IMR-90 (cell line): ENCODE measurements around the gene GALNT14. TPM values are rescaled to one million over a fixed set of nuclear protein-coding genes. Genes with fewer than 3 reads are reported as not detected.

Experiments used
- ATAC-seq: fragments of 200-7000 bp; cut with Tn5 transposase; 2 replicates; pipeline ENCODE4 v1.9.1; 2020; ENCODE audit warnings: low read depth, mild to moderate bottlenecking, moderate library complexity
- BruUV-seq: library from RNA; stranded (reverse); fragments of 400-500 nt; replicated peaks from 2 replicates; lab custom pipeline; 2021; lab: Mats Ljungman, UMichigan
- CTCF ChIA-PET: fragments of 300-600 bp; formaldehyde crosslinking; extraction: SDS; loops from one replicate; lab custom pipeline; 2021; ENCODE audit warnings: antibody characterized with exemption; lab: Yijun Ruan, JAX
- POLR2A ChIA-PET: fragments of 300-600 bp; sonication (Branson Sonifier 250); formaldehyde crosslinking; loops from one replicate; lab custom pipeline; 2022; ENCODE audit warnings: antibody characterized with exemption; ENCODE audit not compliant: unreplicated experiment; lab: Charles Lee
- DNase-seq: peaks from one replicate; pipeline ENCODE4 v3.0.0; 2013
- H2AFZ ChIP-seq: replicated peaks from 2 replicates; pipeline ENCODE3; 2013; ENCODE audit warnings: low read length, mild to moderate bottlenecking; ENCODE audit not compliant: poor library complexity
- H2AK5ac ChIP-seq: 2 replicates; pipeline ENCODE4 v1.6.1; 2013; ENCODE audit warnings: low read depth, low read length, inconsistent platforms
- H2AK9ac ChIP-seq: replicated peaks from 2 replicates; pipeline ENCODE3; 2013; ENCODE audit warnings: mild to moderate bottlenecking, low read depth, low read length, moderate library complexity; ENCODE audit not compliant: poor library complexity
- H2BK120ac ChIP-seq: 2 replicates; pipeline ENCODE4 v1.6.1; 2013; ENCODE audit warnings: low read depth, low read length, inconsistent platforms
- H2BK15ac ChIP-seq: 3 replicates; pipeline ENCODE4 v1.6.1; 2013; ENCODE audit warnings: low read depth, low read length, inconsistent platforms
- H2BK20ac ChIP-seq: 2 replicates; pipeline ENCODE4 v1.6.1; 2013; ENCODE audit warnings: low read depth, mild to moderate bottlenecking, inconsistent platforms, low read length, moderate library complexity
- H2BK5ac ChIP-seq: 2 replicates; pipeline ENCODE4 v1.6.1; 2013; ENCODE audit warnings: mild to moderate bottlenecking, low read depth, low read length, inconsistent platforms; ENCODE audit not compliant: poor library complexity, severe bottlenecking
- H3K14ac ChIP-seq: replicated peaks from 2 replicates; pipeline ENCODE4 v1.6.1; 2013; ENCODE audit warnings: low read depth, low read length, inconsistent platforms
- H3K18ac ChIP-seq: 2 replicates; pipeline ENCODE4 v1.6.1; 2013; ENCODE audit warnings: low read depth, low read length, control low read depth
- H3K23ac ChIP-seq: 2 replicates; pipeline ENCODE4 v1.6.1; 2013; ENCODE audit warnings: low read depth, low read length, inconsistent platforms
- H3K27ac ChIP-seq: 2 replicates; pipeline ENCODE4 v1.5.1; 2013; ENCODE audit warnings: mild to moderate bottlenecking, control low read depth, low read length; ENCODE audit not compliant: insufficient read depth
- H3K27me3 ChIP-seq: 2 replicates; pipeline ENCODE4 v1.6.1; 2013; ENCODE audit warnings: low read length; ENCODE audit not compliant: control insufficient read depth, insufficient read depth
- H3K36me3 ChIP-seq: 2 replicates; pipeline ENCODE4 v1.6.1; 2013; ENCODE audit warnings: low read length, mixed read lengths; ENCODE audit not compliant: control insufficient read depth, insufficient read depth
- H3K4ac ChIP-seq: 2 replicates; pipeline ENCODE4 v1.6.1; 2013; ENCODE audit warnings: low read depth, low read length, inconsistent platforms
- H3K4me1 ChIP-seq: 2 replicates; pipeline ENCODE4 v1.6.1; 2013; ENCODE audit warnings: low read length, mixed read lengths; ENCODE audit not compliant: control insufficient read depth, insufficient read depth
- H3K4me2 ChIP-seq: 2 replicates; pipeline ENCODE4 v1.6.1; 2013; ENCODE audit warnings: low read depth, mild to moderate bottlenecking, control low read depth, low read length, moderate library complexity
- H3K4me3 ChIP-seq: 2 replicates; pipeline ENCODE4 v1.5.1; 2013; ENCODE audit warnings: low read depth, mild to moderate bottlenecking, control low read depth, low read length, moderate library complexity; ENCODE audit not compliant: insufficient read depth
- H3K56ac ChIP-seq: 2 replicates; pipeline ENCODE4 v1.6.1; 2013; ENCODE audit warnings: low read length, inconsistent platforms; ENCODE audit not compliant: insufficient read depth; ENCODE audit errors: extremely low read depth
- H3K79me1 ChIP-seq, 2 experiments: 2 replicates each; pipeline ENCODE4 v1.6.1; 2013; ENCODE audit warnings: low read length in 2 of 2, inconsistent platforms in 1 of 2, low read depth in 1 of 2
- H3K9ac ChIP-seq: 2 replicates; pipeline ENCODE4 v1.6.1; 2013; ENCODE audit warnings: low read depth, low read length, control low read depth
- H3K9me1 ChIP-seq: 2 replicates; pipeline ENCODE4 v1.6.1; 2013; ENCODE audit warnings: low read length, inconsistent platforms; ENCODE audit not compliant: insufficient read depth
- H3K9me3 ChIP-seq: 2 replicates; pipeline ENCODE4 v1.6.1; 2013; ENCODE audit warnings: low read length; ENCODE audit not compliant: control insufficient read depth, insufficient read depth
- H4K20me1 ChIP-seq: 2 replicates; pipeline ENCODE4 v1.6.1; 2013; ENCODE audit warnings: low read length, inconsistent platforms; ENCODE audit not compliant: insufficient read depth
- H4K5ac ChIP-seq: 2 replicates; pipeline ENCODE4 v1.6.1; 2013; ENCODE audit warnings: mild to moderate bottlenecking, low read depth, low read length, control low read depth
- H4K8ac ChIP-seq, 2 experiments: 2 replicates each; pipeline ENCODE4 v1.6.1; 2013; ENCODE audit warnings: low read depth in 2 of 2, low read length in 2 of 2, control low read depth in 1 of 2, inconsistent platforms in 1 of 2
- H4K91ac ChIP-seq: 2 replicates; pipeline ENCODE4 v1.6.1; 2013; ENCODE audit warnings: low read depth, low read length, inconsistent platforms; ENCODE audit not compliant: insufficient read depth
- BHLHE40 ChIP-seq: fragments of 150-350 bp; IDR thresholded peaks from 2 replicates; pipeline ENCODE4 v1.6.1; 2016; ENCODE audit warnings: mild to moderate bottlenecking, low read depth, low read length
- CHD1 ChIP-seq: IDR thresholded peaks from 2 replicates; pipeline ENCODE4 v1.6.1; 2012; ENCODE audit warnings: low read depth, low read length, improper control_type of control experiment
- CTCF ChIP-seq: conservative IDR thresholded peaks from 2 replicates; pipeline ENCODE4 v1.5.1; 2012; ENCODE audit warnings: mild to moderate bottlenecking, low read depth, low read length, improper control_type of control experiment
- MAZ ChIP-seq: IDR thresholded peaks from 2 replicates; pipeline ENCODE4 v1.6.1; 2012; ENCODE audit warnings: low read depth, mild to moderate bottlenecking, low read length, improper control_type of control experiment, moderate library complexity, borderline replicate concordance
- RFX5 ChIP-seq: IDR thresholded peaks from 2 replicates; pipeline ENCODE4 v1.8.0; 2012; ENCODE audit warnings: low read depth, mild to moderate bottlenecking, low read length, moderate library complexity
- WGBS, 2 experiments: methylation state at CpG; one replicate each; pipeline versions ENCODE4 v1.1.5 to v1.1.7; 2013; ENCODE audit warnings: missing lambda C conversion rate in 2 of 2; ENCODE audit not compliant: insufficient read length in 1 of 2; ENCODE audit errors: extremely low coverage in 2 of 2; 5-methylcytosine and 5-hydroxymethylcytosine counted together
- dilution Hi-C: fragments of 300-500 bp; cut with HindIII; formaldehyde crosslinking; loops from one replicate; pipeline ENCODE4 v1.14.3; 2018; ENCODE audit warnings: low sequenced_read_pairs; ENCODE audit not compliant: unreplicated experiment
- in situ Hi-C: fragments of 300-500 bp; cut with MboI; formaldehyde crosslinking; loops from 3 replicates; pipeline ENCODE4 v1.14.3; 2019; ENCODE audit warnings: low sequenced_read_pairs, inconsistent platforms, mixed read lengths
- intact Hi-C: fragments of 100-400 bp; cut with micrococcal nuclease; formaldehyde crosslinking; loops from 2 replicates; pipeline ENCODE4 v1.10.0; 2022
- polyA plus RNA-seq, 3 experiments: library from polyadenylated mRNA; depleted of rRNA; stranded (reverse); fragments of >200 nt; gene quantifications; 2 replicates each; pipeline ENCODE4 v1.2.3, GENCODE V29; 2012; ENCODE audit warnings: low replicate concordance in 1 of 3
- total RNA-seq: library from RNA; depleted of rRNA; stranded (reverse); fragments of >200 nt; gene quantifications from 2 replicates; pipeline ENCODE4 v1.2.3, GENCODE V29; 2012
- TF ChIP-seq, protein P1 (sequence below): fragments of 150-350 bp; IDR thresholded peaks from 2 replicates; pipeline ENCODE4 v1.6.1; 2016; ENCODE audit warnings: low read depth, mild to moderate bottlenecking, low read length, moderate library complexity, borderline replicate concordance

GALNT14 gene
- total and polyA plus RNA-seq, 2 of the 4 experiments (the other 2 are of a cell fraction), result 0.15 to 0.18 TPM

- dilution Hi-C loops (no loop called here), in situ Hi-C loops (no loop called here), intact Hi-C loops (no loop called here)
- Histone ChIP-seq H3K23ac (no peak overlapping the region), H3K9ac (no peak overlapping the region), H2BK15ac (no peak overlapping the region), H4K8ac (no peak overlapping the region), H2AK9ac (no peak overlapping the region), H3K9me1 (no peaks in the 10 kb centered on the region; the same call in 1 of the 2 replicates), H2AK5ac (no peak overlapping the region), H3K9me3 (no peaks in the 10 kb centered on the region), H3K27ac (no peak overlapping the region), H4K91ac (no peak overlapping the region), H3K56ac (no peak overlapping the region), H4K20me1 (no peaks in the 10 kb centered on the region), H3K4me1 (no peaks in the 10 kb centered on the region), H3K18ac (no peak overlapping the region), H3K4me2 (no peak overlapping the region), H2BK120ac (no peak overlapping the region), H3K4ac (no peak overlapping the region), H3K27me3 (no peaks in the 10 kb centered on the region; the same call in none of the 2 replicates), H3K36me3 (no peaks in the 10 kb centered on the region), H4K5ac (no peak overlapping the region), H3K79me1 (no peaks in the 10 kb centered on the region), H3K14ac (no peak overlapping the region), H3K4me3 (no peak overlapping the region), H2BK20ac (no peak overlapping the region), H2BK5ac (no peak overlapping the region), H2AFZ (no peak overlapping the region)
- TF ChIP-seq MAZ, result no peak
- TF ChIP-seq CTCF, result no peak
- TF ChIP-seq, protein P1, sequence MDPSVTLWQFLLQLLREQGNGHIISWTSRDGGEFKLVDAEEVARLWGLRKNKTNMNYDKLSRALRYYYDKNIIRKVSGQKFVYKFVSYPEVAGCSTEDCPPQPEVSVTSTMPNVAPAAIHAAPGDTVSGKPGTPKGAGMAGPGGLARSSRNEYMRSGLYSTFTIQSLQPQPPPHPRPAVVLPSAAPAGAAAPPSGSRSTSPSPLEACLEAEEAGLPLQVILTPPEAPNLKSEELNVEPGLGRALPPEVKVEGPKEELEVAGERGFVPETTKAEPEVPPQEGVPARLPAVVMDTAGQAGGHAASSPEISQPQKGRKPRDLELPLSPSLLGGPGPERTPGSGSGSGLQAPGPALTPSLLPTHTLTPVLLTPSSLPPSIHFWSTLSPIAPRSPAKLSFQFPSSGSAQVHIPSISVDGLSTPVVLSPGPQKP, result no peak
- TF ChIP-seq BHLHE40, result no peak
- no peak for TF ChIP-seq RFX5
- TF ChIP-seq CHD1, result no peak
- no TSS peak for BruUV-seq
- ChIA-PET POLR2A (no interaction called here), CTCF (interaction anchor here (1.7 kb wide), 1 partner anchor 369 kb away, joined by 4 read pairs; no protein-coding TSS in a partner anchor)
- WGBS, 2 experiments, result no CpG with 5 or more reads among the region's 11 CpGs
- DNase-seq, result no peak
- ATAC-seq, result no peak
Observed at GRCh38 chr2:30964334-30965005, 173.8 kb downstream of the GALNT14 start.
